Right lobe of liver (tissue), 4 donors: Measurements from ENCODE around the gene PTPRT.

Experiments
- POLR2A ChIP-seq: fragments of 450-650 bp; IDR thresholded peaks from one replicate; pipeline ENCODE4 v1.6.1; 2017; ENCODE audit warnings: antibody characterized with exemption, mild to moderate bottlenecking
- TF ChIP-seq, protein P1 (sequence below), 4 donors: fragments of 200-600 bp in 3 of 4; fragments of 450-650 bp in 1 of 4; IDR thresholded peaks; one replicate each; pipeline versions ENCODE4 v1.5.1 to v1.8.0; 2016 to 2022; ENCODE audit warnings: antibody characterized with exemption in 4 of 4, mild to moderate bottlenecking in 2 of 4
- donor health status: DM: no; HTN: no; CAD: no.
- donor health status: DM: no; HTN: no; CAD: no.
- donor health status: DM: no; HTN: yes; CAD: no.

GRCh38 chr20:42379385-42379784 lies 810.3 kb downstream of the PTPRT start:
- TF ChIP-seq, protein P1, sequence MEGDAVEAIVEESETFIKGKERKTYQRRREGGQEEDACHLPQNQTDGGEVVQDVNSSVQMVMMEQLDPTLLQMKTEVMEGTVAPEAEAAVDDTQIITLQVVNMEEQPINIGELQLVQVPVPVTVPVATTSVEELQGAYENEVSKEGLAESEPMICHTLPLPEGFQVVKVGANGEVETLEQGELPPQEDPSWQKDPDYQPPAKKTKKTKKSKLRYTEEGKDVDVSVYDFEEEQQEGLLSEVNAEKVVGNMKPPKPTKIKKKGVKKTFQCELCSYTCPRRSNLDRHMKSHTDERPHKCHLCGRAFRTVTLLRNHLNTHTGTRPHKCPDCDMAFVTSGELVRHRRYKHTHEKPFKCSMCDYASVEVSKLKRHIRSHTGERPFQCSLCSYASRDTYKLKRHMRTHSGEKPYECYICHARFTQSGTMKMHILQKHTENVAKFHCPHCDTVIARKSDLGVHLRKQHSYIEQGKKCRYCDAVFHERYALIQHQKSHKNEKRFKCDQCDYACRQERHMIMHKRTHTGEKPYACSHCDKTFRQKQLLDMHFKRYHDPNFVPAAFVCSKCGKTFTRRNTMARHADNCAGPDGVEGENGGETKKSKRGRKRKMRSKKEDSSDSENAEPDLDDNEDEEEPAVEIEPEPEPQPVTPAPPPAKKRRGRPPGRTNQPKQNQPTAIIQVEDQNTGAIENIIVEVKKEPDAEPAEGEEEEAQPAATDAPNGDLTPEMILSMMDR (IDR thresholded peaks at IDR 0.05), result no peak
- no peak for TF ChIP-seq POLR2A
